NCI-H1436 treated with DMSO at 0.1 percent for 48 hours (cell line): Measurements from ENCODE around the gene MCOLN3.
"Not testable (repeated sequence)": the region's sequence is repeated elsewhere in the genome, so short reads cannot be mapped to it uniquely, and the experiment has no call there.

Experiments used
- DNase-seq: peaks from one replicate; lab custom pipeline; 2025; lab: John Stamatoyannopoulos, UW

The MCOLN3 gene

DNA sequence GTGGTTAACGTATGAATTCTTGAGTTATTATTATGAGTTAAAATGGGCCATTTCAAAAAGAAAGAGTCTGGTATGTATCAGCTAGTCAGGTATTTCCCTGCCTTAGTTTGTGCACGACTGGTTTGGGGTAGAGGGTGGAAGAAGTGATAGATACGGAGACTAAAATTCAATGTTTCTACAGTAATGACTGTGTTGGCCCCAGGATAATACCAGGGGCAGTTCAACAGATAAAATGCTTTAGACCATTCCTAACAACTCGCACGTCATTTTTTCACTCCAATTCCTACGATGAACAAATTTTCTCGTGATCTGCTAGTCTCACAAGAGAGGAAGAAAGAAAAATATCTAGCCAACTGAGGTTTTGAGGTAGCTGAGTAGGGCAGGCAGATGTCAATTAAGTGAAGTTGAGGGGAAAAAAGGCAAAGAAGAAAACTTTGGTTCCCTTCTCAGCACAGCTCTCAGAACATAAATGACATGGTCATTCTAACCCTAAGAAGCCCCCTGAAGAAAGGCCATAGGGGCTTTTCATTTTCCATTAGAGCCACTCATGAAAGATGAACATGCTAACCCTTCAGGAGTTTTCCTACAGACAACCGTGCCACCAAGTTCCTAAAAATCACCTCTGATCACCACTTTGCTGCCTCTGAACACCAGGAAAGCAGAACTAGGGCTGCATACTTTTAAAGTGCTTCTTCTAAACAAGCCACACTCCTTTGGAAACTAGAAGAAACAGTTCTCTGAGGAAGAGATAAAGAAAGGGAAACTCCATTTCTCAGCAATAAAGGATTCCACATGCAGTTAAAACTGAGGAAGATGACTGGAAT is 57.0 kb downstream of the MCOLN3 start:
- no peak for DNase-seq

GRCh38 chr1:84988588-84988987 is 59.7 kb downstream of the MCOLN3 start:
- DNase-seq: no peak

DNA sequence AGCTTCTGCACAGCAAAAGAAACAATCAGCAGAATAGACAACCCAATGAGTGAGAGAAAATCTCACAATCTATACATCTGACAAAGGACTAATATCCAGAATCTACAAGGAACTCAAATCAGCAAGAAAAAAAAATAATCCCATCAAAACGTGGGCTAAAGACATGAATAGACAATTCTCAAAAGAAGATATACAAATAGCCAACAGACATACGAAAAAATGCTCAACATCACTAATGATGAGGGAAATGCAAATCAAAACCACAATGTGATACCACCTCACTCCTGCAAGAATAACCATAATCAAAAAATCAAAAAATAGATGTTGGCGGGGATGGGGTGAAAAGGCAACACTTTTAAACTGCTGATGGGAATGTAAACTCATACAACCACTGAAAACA is 61.7 kb downstream of the MCOLN3 start:
- DNase-seq: not testable (repeated sequence)

GRCh38 chr1:84985365-84985764 is 62.9 kb downstream of the MCOLN3 start:
- DNase-seq: no peak

DNA sequence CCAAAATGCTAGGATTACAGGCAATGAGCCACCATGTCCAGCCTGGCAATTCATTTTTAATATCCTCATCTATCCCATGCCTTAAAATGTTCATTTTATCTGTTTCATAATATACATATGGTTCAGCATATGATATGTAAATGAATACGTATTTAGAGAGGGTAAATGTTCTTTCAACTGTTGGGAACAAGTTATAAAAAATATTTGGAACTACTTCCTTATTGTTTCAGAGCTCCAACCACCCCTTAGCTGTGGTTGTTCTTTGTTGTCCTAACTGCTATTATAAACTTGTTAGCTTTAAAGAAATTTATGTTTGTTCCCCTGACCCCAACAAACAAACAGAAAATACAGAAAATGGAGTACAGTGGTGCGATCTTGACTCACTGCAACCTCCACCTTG is 65.9 kb downstream of the MCOLN3 start:
- no peak for DNase-seq

DNA sequence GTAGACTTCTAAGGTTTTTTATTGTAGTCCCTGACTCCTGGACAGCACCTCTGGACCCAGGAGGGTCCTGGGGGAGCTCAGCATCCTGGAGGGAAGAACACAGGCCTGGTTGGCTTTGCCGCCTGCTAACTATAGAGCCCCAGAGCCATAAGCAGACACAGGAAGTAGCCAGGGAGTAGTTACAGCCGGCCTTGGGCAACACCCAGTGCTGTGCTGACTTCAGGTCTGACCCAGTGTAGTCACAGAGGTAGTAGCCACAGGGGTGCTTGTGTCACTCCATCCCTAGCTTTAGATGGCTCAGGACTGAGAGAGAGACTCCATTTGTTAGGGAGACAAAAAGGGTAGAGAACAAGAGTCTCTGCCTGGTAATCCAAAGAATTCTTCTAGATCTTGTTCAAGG is 73.3 kb downstream of the MCOLN3 start:
- DNase-seq: no peak

GRCh38 chr1:84973498-84974334 is 74.6 kb downstream of the MCOLN3 start:
- DNase-seq: no peak

DNA sequence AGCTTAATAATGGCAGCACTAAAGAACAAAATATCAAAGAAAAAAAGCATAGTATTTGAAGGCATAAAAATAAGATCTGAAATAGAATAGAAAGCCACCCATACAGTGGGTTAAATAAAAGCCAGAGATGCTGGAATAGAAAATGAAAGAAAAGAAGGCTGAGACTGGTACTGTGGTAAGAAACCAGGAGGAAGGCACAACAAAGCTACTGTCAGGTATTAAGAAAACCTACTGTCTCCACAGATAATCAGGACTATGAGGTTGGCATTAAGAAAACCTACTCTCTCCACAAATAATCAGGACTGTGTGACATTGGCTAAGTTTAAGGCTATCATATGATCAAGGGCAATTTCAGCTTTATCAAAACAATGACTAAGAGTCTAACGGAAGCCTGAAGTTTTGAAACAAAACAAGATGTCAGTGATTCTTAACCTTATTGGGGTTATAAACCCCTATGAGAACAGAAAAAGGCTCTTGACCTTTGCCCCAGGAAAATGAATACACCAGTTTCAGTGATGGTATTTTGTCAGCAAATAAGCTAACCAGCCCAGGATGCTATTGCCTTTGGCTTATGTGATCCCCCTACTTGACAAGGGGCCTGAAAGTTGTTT is 75.8 kb downstream of the MCOLN3 start:
- no peak for DNase-seq

DNA sequence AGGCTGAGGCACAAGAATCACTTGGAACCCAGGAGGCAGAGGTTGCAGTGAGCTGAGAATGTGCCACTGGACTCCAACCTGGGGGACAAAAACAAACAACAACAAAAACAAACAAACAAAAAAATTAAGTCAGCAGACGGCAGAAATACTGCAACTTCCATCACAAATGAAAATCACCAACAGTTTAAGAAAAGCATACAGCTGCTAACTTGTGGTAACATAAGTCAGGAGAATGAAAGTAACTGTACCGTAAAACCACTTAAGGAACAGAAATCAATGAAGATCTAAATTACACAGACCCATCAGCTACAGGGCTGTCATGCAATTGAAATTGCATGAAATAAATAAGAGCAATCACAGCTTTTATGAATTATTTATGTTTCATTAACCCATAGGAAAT is 76.3 kb downstream of the MCOLN3 start:
- DNase-seq: no peak

DNA sequence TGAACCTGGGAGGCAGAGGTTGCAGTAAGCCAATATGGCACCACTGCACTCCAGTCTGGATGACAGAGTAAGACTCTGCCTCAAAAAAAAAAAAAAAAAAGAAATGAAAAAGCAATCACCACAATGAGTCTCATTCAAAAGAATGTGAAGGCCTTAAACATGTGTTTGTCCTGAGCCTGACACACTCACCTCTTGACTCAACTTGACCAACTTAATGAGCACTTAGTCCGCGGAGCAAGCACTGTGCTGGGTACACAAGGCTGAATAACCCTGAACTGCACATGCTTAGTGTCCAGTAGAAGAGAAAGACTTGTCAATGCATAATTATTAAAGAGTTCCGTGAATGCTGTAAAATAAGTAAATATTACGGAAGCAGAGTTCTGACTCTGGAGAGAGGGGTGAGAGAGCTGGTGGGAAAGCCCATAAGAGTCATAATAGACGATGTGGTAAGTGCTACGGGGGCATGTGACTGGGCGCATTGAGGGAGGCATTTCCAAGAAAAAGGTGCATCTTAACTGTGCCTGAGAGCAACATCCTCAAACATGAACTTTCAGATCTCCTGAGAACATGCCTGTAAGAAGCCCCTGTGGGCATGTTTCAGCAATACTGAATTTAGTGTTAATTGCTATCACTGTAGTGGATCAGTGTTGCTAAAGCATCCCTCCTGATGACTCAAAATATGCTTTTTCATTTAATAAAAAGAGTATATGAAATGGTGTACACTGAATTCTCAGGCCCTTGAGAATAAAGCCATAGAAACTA is 78.6 kb downstream of the MCOLN3 start:
- no peak for DNase-seq

DNA sequence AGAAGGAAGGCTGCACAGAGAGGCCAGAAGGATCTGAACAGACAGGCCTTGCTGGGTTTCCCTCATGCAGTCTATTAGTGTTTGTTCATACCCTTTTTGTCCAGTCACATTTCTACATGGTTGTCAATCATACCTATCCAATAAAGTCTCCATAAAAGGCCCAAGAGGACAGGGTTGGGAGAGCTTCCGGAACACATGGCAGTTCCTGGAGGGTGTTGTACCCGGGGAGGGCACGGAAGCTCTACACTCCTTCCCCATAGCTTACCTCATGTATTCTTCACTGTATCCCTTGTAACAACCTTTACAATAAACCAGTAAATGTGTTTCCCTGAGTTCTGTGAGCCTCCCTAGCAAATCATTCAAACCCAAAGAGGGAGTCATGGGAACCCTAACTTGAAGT is 79.4 kb downstream of the MCOLN3 start:
- DNase-seq: no peak

GRCh38 chr1:84968101-84968500 is 80.2 kb downstream of the MCOLN3 start:
- DNase-seq: no peak
